GM12873 (cell line): ENCODE measurements around the gene TBC1D13.

Source experiments
- TF ChIP-seq, protein P1 (sequence below): IDR thresholded peaks from 2 replicates; pipeline ENCODE4 v1.5.1; 2012; ENCODE audit warnings: low read depth, mild to moderate bottlenecking, moderate library complexity, low read length, control low read depth; ENCODE audit not compliant: insufficient read depth; ENCODE audit errors: missing control alignments

Gene TBC1D13

DNA sequence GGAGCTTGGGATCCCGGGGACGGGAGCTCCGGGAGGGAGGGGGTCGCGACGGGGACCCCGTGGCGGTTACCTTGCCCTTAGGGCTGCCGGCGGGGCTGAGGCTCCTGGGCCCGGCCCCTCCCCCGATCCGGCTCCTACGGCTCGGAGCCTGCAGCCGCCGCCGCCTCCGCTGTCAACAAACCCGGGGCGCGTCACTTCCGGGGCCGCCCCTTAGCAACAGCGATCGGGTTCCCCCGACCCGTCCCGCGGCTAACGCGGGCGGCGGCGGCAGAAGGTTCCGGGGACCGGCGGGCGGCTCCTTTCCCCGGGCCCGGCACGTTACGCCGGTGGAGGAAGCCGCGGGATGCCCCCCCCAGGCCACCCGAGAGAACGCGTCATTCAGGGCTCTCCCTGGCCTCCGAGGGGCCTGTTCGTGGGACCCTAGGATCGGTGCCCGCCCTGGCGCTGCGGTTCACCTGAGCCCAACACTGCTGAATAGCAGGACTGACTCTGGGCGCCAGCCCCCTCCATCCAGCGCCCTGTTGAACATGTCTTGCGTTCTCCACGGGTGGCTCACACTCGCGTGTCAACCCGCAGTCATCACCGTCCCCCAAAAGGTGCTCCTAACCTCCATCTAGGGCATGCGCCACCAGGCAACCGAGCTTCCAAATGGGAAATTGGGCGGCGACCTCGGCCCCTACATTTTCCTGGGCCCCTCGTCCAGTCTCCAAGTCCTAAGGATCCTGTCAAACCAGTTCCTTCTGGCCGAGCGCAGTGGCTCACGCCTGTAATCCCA is 15.1 kb upstream of the TBC1D13 start, which contains the start of gene ZER1:
Gene ZER1, minus strand, starts transcription at position 183 of the 775 bp plus-strand sequence. CDS start 16,362 bp downstream, outside the sequence.
- TF ChIP-seq, protein P1, sequence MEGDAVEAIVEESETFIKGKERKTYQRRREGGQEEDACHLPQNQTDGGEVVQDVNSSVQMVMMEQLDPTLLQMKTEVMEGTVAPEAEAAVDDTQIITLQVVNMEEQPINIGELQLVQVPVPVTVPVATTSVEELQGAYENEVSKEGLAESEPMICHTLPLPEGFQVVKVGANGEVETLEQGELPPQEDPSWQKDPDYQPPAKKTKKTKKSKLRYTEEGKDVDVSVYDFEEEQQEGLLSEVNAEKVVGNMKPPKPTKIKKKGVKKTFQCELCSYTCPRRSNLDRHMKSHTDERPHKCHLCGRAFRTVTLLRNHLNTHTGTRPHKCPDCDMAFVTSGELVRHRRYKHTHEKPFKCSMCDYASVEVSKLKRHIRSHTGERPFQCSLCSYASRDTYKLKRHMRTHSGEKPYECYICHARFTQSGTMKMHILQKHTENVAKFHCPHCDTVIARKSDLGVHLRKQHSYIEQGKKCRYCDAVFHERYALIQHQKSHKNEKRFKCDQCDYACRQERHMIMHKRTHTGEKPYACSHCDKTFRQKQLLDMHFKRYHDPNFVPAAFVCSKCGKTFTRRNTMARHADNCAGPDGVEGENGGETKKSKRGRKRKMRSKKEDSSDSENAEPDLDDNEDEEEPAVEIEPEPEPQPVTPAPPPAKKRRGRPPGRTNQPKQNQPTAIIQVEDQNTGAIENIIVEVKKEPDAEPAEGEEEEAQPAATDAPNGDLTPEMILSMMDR = no peak

DNA sequence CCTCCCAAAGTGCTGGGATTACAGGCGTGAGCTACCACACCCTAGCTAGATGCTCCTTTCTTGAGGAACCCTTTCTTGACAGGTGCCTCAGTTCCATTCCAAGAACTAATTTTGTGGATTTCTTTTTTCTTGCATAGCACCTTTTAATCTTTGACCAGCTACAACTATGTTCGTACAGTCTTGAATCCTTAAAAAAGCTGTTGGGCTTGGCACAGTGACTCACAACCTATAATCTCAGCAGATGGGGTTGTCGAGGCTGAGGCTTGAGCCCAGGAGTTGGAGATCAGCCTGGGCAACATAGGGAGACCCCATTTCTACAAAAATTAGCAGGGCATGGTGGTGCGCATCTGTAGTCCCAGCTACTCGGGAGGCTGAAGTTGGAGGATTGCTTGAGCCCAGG is 14.0 kb upstream of the TBC1D13 start:
- TF ChIP-seq, protein P1 = no peak

DNA sequence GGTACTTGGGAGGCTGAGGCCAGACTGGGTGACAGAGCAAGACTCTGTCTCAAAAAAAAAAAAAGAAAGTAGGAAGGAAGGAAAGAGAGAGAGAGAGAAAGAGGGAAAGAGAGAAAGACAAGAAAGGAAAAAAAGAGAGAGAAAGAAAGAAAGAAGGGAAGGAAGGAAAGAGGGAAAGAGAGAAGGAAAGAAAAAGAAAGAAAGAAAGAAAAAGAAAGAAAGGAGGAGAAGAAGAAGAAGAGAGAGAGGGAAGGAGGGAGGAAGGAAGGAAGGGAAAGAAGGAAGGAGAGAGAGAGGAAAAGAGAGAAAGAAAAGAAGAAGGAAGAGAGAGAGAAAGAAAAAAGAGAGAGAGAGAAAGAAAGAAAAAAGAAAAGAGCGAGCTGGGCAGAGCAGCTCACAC is 12.2 kb upstream of the TBC1D13 start:
- TF ChIP-seq, protein P1 = no peak

DNA sequence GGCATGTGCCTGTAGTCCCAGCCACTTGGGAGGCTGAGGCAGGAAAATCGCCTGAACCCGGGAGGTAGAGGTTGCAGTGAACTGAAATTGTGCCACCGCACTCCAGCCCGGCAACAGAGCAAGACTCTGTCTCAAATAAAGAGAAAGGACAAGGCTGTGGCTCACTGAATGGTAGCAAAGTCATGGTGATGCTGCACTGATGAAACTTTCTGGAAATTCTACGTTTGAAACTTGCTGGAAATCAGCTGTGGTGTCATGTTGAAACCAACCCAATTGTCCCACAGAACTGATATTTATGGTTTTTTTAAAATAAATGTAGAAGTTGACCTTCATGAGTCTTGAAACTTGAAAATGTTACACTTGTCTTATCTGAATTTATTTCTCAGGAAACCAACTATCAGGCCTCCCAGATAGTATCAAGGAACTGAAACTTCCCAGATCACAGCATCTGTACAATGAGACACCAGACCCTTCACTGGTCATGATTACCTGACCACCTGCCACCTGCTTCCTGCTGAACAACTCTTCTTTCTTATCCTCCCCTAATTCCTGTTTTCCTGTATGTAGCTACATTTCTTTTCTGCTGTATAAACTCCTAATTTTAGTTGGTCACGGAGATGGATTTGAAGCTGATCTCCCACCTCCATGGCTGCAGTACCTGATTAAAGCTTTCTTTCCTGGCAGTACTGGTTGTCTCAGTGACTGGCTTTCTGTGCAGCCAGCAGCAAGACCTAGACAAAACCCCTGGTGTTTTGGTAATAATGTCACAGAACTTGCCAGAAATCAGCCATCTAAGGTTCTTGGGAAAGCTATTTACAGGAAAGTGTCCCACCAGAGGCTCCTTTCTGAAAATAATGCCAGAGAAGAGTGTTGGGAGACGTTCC is 5.6 kb upstream of the TBC1D13 start:
- TF ChIP-seq, protein P1 = no peak

DNA sequence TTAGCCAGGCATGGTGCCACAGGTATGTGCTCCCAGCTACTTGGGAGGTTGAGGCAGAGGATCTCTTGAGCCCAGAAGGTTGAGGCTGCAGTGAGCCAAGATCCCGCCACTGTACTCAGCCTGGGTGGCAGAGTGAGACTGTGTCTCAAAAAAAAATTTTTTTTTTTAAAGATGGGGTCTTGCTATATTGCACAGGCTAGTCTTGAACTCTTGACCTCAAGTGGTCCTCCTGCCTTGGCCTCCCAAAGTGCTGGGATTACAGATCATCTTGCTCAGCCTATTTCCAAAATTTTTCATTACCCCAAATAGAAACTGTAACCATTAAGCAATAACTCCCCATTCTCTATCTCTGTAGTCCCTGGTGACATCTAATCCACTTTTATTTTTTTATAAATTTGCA is 4.4 kb upstream of the TBC1D13 start:
- TF ChIP-seq, protein P1 = no peak

DNA sequence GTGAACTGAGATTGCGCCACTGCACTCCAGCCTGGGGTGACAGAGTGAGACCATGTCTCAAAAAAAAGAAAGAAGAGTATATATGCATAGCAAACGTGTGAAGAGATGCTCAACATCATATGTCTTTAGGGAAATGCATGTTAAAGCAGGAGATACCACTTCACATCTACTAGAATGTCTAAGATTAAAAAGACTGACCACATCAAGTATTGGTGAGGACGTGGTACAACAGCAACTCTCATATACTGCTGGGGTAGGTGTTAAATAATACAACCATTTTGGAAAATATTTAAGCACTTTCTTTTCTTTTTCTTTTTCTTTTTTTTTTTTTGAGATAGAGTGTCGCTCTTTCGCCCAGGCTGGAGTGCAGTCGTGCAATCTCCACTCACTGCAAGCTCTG is 1.6 kb upstream of the TBC1D13 start:
- TF ChIP-seq, protein P1 = no peak

DNA sequence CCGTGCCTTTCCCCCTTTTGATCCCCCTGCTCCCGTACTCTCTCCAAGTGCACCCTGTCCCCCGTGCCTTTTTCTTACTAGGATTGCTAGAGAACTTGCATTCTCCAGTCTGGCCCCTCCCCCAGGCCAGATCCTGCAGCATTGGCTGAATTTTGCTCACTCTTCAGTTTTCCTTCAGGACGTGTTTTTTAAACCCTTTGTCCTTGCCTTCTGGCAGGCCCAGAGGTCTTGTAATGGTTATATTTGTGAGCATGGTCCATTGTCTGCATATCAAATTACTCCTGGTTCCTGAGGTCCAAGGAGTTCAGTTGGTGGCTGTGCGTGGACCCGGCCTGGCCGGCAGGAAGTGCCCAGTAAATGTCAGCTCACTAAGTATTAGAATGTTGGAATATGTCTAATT is 606 bp downstream of the TBC1D13 start:
- TF ChIP-seq, protein P1 = no peak
